SU-DHL-6 (cell line): Measurements from ENCODE around the gene GIMAP7.

Experiments used
- CTCF ChIP-seq: fragments of 200-600 bp; sonication (generic); IDR thresholded peaks from one replicate; pipeline ENCODE4 v1.5.1; 2017; ENCODE audit warnings: antibody characterized with exemption, mild to moderate bottlenecking, low read length, moderate library complexity; ENCODE audit not compliant: insufficient read depth, poor library complexity, severe bottlenecking
- EZH2phosphoT487 ChIP-seq: fragments of 200-600 bp; sonication (generic), shearing (Covaris generic); conservative IDR thresholded peaks from 2 replicates; pipeline ENCODE4 v1.6.1; 2018; ENCODE audit warnings: mild to moderate bottlenecking, antibody characterized with exemption, low read length, moderate library complexity, mixed read lengths

DNA sequence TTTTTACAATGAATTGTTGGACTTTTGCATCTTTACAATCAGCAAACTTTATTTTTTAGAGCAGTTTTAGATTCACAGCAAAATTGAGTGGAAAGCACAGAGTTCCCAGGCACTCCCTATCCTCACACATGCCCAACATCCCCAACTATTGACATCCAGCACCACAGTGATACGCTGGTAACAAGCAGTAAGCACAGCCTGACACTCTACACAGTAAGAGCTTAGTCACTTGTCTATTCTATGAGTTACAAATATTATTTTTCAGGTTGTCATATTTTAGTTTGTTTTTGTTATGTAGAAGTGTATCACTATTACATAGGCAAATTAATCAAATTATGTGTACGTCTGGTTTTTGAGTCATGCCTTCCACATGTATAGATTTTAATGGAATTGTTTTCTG lies 27.0 kb upstream of the GIMAP7 start:
- no peak for TF ChIP-seq CTCF
- no peak for TF ChIP-seq EZH2phosphoT487
